GM18517 (cell line): ENCODE measurements around the gene MIDN.

ENCODE experiments used
- ATAC-seq: cut with Tn5 transposase; IDR thresholded peaks from one replicate; pipeline ENCODE4 v1.9.1; 2021; ENCODE audit warnings: mild to moderate bottlenecking, moderate library complexity; ENCODE audit not compliant: unreplicated experiment

Gene MIDN

DNA sequence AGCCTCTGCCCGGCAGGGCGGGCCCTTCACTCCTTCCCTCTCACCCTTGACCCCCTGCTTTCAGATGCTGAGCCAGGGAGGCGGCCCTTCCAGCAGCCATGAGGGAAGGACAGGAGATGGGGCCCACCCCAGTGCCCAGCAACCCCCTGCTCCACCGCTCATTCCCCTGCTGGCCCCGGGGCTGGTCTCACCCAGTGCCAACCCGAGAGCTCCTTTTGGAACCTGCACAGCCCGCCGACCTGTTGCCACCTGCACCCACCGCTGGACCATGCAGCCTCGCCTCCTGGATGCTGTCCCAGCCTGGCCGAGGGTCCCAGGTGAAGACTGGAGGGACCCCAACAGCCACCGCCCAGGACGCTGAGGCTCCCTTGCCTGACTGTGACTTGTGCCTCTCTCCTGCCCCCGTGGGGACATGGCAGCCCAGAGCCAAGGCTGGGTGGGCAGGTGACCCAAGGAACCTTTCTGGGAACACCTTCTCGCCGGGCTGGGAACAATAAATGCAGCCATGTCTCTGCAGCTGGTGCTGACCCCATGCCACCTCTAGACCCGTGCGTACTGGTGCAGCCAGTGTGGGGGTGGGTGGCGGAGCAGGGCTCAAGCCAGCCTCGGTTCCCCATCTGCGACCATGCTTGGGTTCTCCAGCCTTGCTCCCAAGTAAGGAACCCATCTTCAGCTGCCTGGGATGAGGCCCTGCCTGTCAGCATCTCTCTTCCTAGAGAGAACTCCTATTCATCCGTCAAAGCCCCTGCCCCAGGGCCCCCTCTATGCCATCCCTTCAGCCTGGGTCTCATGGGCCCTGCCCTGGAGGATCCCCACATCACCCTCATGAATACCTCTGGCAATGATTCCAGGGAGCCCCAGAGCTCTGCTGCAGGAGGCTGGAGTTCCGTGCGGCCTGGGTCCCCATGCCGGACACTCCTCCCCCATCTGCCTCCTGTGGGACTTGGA, 30.6 kb downstream of the MIDN start:
- ATAC-seq, result no peak

DNA sequence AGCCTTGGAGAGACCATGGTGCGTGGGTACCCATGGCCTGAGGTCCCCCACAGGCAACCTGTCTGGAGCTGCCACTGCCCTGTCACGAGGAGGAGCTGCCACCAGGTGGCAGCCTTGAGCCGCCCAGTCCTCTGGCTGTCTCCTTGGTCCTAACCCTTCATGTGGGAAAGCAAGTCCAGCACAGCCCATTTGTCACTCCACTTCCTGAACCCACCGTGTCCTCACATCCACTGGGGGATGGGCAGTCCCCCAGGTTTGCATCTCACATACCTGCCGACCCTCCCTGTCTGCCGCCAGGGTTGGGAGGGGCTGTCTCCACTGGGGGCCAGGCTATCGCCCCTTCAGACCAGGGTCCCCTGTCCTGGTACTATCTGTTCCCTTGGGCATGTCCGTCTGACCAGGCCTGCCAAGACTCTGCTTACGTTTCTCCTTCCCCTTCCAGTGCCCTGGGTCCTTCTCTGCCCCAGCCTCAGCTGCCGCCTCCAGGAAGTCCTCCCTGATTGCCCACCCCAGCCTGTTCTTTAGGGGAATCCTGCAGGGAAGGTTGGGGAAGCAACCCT, 31.5 kb downstream of the MIDN start:
- no peak for ATAC-seq

DNA sequence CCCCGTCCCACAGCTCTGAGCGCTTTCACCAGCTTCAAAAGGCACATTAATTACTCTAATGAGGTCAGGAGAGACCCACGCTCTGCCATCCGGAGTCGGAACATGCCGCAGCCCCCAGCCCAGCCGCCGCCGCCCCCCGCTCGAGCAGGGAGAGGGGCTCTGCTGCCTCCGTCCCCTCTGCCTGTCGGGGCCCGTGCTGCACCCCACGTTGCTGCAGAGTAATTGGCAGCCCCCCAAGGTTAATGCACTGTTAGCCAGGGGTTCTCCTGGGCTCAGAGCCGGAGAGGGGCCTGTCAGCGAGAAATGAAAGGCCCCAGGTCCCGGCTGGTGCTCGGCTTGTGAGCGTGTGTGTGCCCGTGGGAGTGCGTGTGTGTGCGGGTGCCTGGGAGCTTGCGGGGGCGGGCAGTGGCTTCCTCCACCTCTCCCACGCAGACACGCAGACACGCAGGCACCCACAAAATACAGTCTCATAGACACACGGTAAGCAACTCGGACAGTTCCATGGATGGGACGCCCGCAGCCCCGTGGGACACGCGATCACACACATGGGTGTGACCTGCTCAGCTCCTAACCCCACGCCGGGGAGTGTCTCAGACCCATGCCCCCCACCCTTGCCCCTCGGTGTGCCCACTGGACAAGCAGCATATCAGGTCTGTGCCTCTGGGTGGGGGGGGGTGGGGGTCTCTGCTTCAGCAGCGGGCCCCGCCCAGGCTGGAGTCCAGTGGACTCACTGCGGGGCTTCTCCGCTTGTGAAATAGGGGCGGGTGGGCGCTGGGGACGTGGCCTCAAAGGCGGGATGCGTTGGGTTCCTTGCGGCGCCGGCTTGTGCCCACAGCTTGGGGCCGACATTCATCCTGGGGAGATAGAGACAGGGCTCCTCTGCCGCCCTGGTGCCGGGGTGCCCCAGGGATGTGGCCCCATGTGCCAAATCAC, 32.5 kb downstream of the MIDN start:
- no peak for ATAC-seq

DNA sequence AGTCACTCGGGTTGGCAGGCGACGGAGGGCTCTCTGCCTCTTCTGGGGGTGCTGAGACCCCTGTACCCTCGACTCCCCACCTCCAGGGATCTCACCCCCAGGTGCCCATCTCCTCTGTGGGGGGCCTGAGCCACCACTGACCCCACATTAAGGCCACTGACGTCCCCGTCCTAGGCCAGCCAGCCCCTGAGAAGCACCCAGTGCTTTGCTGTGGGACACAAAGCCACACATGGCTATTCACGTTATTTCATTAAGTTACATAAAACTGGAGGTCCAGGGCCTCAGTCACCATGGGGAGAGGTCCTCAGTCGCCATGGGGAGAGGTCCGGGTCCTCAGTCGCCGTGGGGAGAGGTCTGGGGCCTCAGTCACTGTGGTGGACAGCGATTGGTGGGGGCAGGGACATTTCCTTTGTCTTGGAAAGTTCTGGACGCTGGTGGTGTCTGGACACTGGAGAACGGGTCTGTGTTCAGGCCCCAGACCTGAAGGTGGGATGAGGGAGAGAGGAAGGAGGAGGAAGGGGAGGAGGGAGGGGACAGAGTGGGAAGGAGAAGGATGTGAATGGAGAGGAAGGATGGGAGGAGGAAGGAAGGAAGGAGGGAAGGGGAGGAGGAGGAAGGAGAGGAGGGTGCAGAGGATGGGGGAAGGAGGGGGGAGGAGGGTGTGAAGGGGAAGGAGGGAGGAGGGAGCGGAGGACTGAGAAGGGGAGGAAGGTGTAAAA, 33.3 kb downstream of the MIDN start:
- no peak for ATAC-seq

DNA sequence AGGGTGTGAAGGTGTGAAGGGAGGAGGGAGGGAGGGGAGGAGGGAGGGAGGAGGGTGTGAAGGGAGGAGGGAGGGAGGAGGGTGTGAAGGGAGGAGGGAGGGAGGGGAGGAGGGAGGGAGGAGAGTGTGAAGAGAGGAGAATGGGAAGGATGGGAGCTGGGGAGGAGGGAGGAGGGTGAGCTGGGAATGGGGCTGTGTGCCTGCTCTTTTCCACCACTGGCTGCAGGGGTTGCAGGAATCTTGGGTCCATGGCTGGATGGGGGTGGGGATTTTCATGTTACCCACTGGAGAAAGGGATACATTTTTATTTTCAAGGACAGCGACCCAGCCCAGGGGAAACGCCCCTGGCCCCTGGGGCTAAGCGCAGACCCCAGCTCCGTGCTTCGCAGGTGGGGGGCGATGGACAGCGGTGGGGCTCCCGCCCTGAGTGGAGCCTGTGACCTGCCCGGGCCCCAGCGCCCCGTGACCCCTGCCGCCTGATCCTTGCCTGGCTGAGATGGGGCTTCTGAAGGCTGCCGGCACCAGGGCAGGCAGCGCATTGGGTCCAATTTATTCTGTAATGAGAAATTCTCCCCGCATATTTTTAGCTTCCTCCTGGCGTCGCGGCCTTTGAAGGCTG, 34.3 kb downstream of the MIDN start:
- no peak for ATAC-seq

DNA sequence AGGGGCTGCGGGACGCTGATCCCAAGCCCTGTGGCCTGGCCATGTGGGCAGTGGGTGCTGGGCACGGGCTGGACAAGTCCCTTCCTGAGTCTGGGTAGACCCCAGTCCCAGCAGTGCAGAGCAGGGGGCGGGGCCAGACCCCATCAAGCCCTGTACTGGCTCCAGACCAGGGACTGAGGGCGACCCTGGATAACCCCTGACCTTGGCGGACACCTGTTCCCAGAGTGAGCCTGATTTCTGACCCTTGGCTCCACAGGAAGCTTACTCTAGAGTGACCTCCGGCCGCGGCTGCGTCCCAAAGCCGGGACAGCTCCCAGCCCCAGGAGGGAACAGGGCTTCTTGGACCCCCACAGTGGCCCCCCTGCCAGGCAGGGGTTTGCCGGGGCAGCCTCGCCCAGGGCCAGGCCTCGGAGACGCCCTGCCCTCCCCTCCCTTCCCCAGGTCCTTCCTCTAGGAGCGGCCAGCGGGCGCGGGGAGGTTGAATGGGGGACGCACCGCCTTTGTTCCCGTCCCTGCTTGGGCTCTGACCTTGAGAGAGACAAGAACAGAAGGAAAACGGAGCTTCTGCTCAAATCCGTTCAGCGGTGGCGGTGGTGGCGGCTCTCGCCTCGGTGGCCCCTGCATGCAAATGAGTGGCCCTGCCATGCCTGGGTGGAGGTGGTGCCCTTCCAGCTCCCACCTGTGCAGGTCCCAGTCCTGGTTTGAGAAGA, 35.0 kb downstream of the MIDN start:
- no peak for ATAC-seq

DNA sequence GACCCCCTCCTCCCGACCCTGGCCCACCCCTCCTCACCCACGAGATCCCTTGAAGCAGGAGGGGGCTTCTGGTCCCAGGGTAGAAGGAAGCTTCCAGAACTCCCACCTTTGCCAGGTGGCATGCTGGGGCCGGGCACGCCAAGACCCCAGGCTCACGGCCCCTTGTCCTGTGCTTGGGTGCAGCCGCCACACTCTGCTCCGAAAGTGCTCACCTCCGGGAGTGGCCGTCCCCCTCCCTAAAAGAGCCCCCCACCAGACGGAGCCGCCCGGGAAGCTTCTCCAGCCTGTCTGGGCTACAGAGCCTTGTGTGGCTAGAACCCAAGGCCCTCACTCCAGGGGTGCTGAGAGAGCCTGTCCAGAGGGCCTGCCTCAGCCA, 35.5 kb downstream of the MIDN start:
- no peak for ATAC-seq

DNA sequence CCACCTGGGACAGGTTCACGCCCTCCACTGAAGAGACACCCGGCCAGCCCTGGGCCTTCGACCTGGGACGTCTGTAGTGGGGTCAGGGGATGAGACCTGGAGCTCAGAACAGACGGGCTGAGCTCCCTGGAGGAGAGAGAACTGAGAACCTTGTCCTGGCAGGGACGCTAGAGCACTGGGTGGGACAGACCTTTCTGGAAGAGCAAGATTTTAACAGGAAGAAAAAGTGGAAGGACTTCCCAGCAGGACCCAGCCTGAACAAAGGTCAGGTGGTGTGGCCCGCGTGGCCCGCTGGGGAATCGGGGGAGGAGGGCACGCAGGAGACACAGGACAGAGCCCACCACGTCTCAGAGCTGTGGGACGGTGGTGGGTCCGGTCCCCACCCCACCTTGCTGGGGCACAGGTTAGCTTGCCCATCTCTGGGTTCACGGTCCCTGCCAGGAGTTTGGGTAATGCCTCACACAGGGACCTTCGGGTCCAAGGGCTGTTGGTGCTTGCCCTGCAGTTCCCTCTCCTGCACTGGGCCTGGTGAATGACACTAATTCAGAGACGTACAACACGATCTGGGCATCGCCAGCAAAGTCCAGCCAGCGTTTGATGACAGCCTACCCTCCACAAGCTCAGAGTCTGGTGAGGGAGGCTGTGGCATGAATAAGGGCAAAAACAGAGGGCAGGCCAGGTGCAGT, 36.1 kb downstream of the MIDN start:
- no peak for ATAC-seq

DNA sequence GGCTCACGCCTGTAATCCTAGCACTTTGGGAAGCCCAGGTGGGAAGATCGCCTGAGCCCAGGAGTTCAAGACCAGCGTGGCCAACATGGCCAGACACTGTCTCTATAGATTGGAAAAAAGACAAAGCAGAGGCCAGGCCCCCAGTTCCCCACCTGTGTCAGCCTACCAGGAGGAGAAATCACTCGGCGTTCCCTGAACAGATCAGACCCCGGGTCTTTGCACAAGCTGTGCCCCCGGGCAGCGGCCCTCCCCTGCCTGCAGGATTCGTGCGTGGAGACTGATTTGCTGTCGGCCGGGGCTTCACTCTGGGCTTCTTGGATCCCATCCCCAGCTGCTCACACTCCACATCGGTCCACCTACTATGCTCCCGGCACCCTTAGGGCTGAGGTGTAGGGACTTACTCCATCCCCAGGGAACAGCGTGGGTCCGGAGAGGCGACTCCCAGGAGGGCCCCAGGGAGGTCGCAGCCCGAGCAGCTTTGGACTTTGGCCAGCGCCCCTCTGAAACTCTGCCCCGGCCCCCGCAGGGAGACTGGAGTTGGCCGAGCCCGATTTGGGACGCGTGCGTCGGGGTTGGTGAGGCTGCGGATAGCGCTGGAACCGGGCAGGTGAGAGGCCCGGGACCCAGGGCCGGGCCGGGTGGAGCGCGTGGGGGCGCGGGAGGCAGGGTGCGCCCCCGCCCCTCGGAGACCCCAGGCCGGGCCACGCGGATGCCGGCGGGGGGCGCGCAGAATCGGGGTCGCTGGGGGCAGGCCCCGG, 36.8 kb downstream of the MIDN start:
- ATAC-seq, result no peak

DNA sequence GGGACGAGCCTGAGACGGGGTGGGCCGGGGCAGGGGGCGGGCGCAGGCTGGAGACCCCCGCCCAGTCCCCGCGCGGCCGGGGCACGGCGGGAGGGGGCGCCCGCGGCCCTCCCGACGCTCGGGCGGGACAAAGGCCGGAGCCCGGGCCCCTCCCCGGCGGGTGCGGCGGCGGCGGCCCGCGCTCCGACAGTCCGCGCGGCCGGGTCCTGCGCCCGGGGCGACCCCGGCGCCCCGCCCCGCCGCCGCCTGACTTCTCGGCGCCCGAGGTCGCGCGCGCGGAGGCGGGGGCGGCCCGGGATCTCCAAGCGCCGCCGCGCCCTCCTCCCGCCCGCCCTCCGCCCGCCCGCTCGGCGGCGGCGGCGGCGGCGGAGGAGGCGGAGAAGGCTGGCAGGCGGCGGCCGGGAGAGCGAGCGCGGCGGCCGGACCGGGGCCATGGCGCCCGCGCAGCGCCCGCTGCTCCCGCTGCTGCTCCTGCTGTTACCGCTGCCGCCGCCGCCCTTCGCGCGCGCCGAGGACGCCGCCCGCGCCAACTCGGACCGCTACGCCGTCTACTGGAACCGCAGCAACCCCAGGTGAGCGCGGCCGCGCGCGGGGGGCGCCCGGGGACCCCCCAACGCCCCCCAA, 37.5 kb downstream of the MIDN start, which contains the start of gene EFNA2:
Gene EFNA2 (plus strand): TSS at position 137 of the 624 bp plus-strand sequence. CDS start 296 bp downstream, at position 433.
- ATAC-seq, result no peak

DNA sequence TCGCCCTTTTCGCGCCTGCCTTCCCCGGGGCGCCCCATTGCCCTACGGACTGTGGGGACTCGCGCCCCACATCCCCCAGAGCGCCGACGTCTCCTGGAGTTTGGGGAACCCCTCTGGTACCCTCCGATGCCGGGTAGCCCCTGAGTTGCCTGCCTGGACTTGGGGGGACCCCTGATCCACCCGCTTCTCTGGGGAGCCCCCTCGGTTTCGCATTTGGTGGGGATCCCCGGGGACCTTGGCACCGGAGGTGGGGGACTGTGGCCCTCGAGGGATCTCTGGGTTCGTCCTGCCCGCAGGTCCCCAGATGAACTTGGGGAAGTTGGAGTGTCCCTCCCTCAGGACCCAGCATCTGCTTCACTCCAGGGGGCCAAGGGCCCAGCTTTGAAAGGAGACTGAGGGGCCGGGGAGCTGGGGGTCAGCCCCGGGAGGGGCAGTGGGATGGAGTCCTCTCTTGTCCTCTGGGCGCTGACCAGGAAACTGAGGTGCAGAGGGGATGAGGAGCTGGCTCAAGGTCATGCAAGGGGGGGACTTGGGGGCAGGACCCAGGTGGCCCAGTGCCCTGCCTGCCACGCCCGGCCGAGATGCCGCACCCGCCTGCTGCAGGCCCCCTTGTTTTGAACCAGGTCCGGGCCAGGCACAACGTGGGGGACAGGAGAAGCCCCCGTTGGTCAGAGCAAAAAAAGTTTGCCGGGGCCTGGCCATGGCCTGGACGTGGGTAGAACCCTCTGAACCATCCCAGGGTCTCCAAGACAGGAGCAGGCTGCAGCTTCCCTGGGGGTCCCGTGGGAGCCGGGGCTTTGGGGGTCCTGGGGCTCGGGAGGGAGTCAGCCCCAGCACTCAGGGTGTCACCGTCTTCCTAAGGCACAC, 38.3 kb downstream of the MIDN start:
- no peak for ATAC-seq

DNA sequence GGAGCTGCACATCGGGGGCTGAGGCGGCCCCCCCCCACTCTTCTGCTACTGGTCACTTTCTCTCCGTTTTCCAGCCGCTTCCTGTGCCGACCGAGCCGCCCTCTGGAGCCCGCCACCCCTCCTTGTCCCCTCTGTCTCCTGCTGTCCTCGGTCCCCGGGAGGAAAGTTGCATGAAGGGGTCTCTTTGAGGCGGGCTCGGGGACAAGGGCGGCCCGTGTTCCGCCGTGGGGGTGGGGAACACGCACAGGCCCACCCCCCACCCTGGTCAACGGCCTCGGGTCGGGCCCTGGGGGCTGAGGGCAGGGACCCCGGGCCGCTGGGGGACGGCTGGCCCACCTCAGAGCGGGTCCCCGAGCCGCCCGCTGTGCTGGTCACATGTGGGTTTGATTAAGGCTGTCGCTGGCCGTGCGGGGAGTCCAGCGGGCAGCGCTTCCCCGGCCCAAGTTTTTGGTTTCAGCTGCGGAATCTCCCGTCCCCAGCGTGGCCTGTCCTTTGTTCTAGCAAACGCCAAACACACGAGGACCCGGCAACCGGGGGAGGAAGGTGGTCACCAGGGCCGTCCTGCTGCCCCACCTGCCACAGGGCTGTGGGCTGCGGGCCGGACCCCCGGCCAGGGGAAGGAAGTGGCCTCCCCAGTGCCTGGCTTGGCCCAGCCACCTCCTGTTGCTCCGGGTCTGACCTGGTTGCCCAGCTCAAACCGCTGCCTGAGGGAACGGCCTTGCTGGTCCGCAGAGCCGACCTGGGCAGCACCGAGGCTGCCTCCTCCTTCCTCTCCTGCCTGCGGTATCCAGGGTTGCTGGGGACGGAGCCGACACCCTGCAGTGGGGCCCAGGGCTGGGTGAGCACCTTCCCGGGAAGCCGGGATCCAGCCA, 39.2 kb downstream of the MIDN start:
- no peak for ATAC-seq

DNA sequence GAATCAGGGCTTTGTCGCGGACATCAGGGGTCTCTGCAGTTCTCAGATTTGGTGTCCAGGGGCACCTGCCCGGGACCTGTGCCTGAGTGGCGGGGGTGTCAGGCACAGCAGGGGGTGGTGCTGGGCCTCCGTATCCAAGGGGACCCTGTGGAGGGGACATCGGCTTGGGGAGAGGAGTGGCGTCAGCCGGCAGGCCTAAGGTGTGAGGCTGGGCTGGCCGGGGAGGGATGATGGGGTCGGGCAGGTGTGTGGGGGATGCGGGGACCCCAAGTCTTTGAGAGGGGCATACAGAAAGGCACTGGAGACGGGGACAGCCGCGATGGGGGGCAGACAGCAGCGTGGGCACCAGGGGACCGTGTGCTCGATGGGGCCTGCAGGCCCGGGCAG, 39.8 kb downstream of the MIDN start:
- ATAC-seq, result no peak

DNA sequence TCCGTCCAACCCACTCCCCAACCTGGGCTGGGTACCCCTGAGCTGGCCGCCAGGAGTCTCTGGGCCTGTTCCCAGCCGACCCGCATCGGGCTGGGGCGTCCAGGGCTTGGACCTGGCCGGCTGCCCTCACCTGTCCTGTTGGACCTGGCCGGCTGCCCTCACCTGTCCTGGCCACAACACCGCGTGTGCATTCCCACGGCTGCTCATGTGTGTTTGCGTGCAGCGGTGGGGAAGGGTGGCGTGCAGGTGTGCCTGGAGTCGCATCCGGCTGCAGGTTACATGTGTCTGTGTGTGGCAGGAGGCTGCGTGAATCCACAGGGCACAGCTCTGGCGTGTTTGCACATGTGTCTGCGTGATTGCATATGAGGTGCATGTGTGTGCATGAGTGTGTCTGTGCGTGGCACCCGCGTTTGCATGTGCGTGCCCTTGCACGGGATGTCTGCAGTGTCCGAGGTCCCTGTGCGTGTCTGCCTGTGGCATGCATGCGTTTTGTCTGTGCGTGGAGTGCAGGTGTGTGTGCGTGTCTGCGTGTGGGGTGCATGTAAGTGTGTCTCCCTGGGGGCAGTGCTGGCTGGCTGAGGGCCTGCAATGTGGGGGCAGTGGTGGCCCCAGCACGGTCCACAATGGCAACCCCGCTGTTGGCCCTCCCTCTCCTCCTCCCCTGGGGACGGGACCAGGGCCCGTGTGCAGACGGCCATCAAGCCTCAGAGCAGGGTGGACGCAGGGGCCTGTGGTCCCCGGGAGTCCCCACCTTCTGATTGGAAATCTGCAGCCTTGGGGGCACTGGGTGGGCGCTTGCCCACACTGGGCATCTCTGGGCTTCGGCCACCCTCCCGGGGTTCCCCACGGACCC, 40.7 kb downstream of the MIDN start:
- ATAC-seq, result no peak

DNA sequence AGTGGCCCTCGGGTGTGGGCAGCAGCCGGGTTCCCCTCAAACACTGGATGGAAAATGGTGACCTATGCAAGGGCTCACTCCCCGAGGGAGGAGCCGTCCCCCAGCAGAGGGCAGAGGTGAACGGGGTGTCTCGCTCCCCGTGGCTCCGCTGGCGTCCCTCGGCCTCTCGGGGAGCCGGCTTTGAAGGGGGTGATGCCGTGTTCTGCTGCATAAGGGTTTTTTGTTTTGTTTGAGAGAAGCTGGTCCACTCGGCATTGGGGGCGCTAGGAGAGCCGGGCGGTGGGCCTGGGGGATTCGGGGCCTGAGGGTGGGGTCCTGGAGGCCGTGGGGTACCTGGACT, 41.3 kb downstream of the MIDN start:
- ATAC-seq, result no peak
